Stimulated activated CD4-positive, alpha-beta T cell treated with anti-CD3 and anti-CD28 coated beads, TNF-alpha, amount 100 ng/mL, for 4 hours (primary cell): ENCODE data around the gene UNC5C.

Source experiments
- DNase-seq, 3 experiments: peaks; one replicate each; pipeline ENCODE4 v3.0.0-alpha.2; 2020; ENCODE audit warnings: low read depth in 3 of 3

Gene UNC5C

DNA sequence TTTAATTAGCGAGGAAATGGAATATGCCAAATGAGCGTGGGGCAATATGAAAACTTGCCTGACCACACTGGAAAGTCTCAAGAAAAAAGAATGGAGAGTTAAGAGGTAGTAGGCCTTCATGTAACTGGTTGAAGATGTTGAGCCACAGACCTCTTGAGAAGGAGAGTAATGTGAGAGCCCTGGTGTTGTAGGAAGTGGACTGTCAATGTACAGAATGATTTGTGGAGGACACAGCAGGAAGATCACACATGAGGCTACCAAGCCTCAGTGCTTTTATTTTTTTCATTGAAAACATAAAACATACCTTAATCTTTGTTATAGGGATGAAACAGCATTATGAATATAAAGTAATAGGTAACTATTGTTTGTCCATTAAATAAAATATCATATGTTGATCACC, 331.6 kb downstream of the UNC5C start:
- no peak for DNase-seq

DNA sequence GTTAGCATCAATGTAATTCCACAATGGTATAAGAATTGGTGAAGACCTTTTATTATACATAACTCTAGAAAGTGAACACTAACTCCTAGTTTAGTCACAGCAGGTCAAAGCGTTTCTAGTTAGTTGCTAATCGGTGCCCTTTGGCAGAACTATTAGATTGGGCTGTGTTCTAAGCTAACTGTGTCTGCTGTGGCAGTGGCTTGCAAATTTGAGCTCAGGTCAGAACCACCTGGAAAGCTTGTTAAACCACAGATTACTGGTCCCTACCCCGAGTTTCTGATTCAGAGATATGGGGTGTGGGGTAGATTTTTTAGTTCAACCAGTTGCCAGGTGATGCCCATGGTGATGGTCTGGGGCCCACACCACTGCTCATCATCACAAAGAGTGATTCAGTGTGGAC, 332.1 kb downstream of the UNC5C start:
- no peak for DNase-seq

DNA sequence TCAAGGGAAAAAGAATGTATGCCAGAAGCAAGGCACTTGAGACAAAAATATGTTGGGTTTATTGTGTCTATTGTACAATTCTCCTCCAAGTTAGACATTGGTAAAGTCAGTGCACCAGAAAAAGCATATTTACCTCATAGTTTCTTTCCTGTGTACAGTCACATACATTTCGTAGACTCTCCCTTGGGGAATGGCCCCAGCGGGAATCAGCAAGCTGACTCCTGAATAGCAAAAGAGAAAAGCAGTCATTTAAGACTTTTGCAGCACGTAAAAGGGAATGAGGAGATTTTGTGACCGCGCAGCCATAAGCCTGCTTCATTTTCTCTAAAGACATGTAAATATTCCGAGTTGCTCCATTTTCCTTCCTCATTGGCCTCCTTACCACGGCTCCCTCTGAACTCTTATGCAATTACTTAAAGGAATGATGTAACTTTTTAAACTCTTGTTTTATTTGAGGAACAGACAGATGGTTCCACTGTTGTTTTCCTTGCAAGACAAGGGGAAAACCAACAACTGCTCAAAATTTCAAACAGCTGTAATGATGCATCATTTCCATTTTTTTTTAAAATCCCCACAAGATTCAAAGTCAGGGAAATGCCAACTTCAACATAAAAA, 332.7 kb downstream of the UNC5C start:
- DNase-seq: no peak

DNA sequence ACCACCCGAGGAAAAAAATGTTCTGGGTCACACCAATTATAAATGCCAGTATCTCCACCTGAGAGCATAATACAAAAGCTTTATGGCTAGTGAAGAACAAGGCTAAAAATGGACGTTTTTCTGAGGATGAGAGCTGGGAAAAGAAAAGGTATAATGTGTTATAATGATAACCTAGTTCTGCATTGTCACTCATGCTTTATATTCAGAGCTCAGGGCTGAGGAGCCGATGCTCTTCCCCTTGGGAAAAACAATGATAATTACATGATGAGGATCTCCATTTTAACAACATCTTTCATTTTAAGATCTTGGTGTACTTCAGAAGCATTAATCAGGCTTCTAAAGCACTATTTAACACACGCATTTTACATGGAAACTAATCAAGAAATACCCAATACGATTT, 333.7 kb downstream of the UNC5C start:
- no peak for DNase-seq

DNA sequence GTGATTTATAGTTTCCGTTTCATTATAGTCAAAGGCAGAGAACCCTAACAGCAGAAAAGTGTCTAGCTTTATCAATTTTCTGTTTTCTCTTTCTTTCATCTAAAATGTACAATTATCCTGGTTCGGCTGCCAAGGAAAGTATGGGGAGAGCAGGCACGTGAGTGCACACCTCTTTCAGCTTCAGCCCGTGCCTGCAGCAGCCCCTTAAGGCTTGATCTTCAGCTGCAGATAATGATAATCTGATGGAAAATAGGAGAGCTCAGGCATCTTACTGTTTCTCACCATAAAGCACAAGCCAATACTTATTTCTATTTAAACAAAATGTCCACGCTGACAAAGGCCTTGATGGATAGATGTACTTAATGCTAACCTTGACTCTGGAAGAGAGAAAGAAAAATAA, 334.4 kb downstream of the UNC5C start:
- no peak for DNase-seq

DNA sequence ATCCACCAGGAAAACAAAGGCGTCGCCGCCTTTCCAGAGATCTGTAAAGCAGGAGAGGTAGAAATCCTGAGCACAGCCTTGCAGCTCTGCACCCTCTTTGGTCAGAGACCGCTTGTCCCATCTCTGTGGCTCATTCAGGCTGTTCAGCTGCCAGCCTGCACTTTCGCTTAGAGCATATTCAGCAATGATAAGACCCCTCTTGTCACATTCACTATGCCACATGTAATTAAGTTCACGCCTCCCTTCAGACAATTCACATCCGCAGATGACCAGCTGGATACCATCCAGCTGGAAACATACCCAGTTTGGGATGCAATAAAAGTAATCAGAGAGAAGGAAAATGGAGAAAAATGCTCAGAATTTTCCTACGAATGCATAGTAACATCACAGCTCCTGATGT, 335.4 kb downstream of the UNC5C start:
- DNase-seq: no peak

DNA sequence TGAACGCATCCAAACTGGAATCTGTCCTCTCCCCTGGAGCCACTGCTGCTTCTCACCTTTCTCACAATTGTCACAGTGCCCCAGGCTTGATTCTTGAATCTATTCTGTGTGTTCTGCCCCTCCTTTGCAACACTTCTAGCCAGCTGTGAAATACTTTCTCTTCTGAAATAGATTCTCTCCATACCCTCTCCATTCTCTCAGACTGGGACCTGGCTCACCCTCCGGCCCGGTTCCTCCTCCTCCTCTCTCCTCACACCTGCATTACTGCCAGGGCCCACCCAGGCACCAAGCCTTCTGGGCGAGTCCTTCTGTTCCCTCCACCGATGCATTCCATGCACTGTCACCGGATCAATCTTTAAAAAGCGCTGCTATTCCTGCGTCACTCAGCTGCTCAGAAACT, 336.1 kb downstream of the UNC5C start:
- DNase-seq: no peak

DNA sequence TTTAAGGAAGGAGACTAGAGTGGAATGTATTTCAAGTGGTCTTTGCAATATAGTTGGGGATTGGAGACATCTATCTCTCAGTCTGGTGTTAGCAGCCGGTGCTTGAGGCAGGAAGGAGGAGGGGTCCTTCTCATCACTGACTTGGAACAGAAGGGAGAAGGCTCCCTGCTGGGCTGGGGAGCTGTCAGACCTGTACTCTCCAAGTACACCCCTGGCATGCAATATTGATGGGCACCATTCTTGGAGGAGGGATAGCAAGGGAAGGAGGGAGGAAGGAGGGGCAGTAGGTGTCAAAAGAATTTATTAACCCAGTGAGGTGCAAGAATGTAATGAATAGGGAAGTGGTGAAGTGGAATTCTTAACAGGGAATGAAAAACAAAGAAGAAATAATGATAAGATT, 338.8 kb downstream of the UNC5C start:
- no peak for DNase-seq

DNA sequence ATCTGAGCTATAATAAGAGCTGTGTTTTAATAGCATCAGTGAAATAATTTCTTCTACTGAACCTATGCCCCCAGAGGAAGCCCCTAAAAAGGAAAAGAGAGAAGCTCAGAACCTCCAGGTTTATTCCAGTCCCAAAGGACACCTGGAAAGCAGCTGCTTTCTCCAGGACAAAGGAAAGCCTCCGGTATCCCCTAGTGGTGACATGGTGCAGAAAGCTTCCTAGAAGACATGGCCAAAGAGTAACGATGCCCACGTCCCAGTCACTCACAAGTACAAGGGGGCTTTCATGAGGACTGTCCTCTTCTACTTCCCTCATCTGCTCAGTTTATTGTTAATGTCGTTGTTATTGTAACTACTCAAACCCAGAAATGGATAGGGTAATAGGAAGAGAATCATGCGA, 343.9 kb downstream of the UNC5C start:
- no peak for DNase-seq

DNA sequence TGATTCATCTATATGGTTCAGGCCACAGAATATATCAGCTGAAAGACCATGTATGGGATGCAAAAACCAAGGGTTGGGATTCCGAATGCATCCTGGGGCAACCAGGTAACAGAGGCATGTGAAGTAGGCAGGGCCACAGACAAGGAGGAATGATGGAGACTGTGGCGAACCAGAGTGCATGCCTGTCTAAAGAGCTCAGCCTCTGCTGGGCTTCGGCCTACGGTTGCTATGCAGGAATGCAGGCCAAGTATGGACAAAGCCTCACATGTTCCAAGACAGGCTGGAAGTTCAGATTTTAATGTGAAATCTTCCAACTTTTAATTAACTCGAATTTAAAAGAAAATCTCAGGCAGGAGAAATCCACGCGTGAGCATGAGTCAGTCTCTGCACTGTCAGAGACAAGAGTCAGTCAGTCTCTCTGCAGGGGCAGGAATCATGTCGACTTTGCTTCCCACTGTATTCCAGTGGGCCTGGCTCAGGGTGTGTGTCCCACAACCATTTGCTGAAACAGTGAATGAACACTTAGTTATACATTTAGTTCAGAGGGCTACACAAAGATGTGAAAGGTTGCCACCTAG, 344.4 kb downstream of the UNC5C start:
- DNase-seq: no peak

DNA sequence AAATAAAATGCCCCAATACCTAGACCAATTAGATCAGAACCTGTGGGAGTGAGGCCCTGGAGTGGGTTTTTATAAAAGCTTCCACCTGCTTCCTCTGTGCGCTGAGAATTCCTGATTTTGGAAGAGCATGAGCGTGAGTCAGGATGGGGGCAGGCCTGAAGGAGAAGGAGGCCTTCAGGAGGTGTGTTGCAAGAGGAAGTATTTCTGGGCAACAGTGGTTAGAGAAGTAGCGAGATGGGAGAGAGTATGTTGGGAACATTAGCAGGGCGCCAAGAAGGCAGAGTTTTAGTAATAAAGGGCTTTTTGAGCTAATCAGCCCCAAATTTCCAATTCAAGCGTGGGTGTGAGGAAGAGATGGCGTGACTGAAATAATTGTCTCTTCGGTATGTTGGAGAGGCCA, 349.8 kb downstream of the UNC5C start:
- DNase-seq: no peak

DNA sequence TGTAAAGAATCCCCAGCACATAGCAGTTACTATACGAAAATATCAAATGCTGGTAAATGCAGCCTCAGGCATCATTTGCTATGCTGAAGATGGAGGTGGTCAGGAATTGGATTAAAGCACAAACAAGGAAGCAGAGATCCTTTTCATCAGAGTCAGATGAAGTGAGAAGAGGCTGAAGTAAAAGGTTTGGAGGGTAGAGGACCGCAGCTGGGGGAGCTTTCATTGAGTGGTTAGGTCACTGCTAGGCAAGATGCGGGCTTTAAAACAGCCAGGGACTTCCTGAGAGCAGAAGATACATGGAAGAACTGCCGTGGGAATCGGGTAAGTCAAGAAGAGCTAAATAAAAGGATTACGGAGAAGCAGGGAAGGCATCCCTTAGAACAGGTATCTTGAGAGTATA, 351.4 kb downstream of the UNC5C start:
- DNase-seq: no peak

DNA sequence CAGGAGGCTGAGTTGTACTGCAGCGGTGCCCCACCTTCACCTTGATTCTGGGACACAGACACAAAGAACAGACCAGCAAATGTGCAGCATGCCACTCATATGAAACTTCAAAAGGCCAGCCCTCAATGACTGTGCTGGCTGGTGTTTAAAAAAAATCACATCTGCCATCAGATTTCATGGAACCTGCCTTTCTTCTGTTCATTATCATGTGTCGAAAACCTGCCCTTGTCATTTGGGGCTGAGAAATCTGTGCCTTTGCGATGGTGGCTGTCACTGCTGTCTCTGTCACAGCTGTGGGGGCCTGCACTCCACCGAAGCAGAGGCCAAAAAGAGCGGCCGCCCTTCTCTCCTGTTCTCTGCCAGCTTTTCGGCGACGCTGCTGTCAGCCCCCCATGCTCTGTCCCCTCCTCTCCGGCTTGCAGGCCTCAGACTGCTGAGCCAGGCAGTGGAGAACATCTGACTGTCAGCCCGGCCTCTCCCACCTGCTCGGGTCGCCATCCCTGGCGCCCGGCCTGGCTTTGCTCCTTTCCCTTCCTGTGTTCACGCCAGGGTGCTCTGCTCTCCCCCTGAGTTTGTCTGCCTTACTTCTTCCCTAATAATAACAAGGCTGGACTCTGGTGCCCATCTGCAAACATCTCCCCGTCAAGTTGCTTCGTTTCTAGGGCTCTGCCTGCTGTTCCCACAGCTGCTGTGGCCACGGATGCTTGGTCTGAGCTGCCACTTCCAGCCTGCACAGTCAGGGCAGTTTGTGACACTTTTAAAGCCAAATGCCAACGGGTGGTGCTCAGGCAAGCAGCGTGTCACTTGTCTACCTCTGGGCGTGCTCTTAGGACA, 355.2 kb downstream of the UNC5C start:
- no peak for DNase-seq

DNA sequence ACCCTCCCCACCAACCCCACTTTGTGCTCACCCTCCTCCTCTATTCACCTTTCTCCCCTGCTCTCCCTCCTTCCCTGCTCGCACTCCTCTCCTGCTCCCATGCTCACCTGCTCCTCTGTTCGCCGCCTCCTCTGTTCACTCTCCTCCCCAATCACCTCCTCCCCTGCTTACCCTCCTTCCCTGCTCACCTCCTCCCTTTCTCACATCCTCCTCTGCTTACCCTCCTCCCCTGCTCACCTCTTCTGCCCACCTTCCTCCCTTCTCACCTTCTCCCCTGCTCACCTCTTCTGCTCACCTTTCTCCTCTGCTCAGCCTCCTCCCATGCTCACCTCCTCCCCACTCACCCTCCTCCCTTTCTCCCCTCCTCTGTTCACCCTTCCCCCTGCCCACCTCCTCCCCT, 357.2 kb downstream of the UNC5C start:
- no peak for DNase-seq

DNA sequence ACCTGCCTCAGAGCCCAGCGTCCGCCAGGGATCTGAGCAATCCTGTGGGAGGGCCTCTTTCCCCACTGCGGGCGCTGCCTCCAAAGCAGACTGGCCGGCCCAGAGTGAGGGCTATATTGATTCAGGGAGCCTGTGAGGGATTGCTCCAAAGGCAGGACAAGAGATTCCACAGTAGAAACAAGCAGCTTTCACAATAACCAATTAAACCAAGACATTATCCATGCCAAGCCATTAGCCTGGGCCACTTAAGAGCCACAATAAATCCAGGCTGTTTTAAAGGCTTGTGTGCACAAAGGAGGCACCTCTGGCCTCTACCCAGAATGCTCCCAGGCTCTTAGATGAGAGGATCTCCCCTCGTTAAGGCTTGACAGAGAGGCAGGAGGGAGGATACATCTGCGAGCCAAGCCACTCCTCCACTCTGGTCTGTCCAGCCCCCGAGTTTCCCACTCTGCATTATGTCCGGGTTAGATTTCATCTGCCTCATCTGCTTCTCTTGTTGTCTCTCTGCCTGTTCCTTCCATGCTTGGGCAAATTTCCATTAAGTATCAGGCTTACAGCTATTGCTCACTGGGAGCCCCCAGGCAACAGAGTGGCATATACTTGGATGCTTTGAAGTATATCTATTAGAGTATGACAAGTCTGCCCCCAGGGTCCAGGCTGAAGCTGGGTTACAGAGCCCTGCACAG, 357.9 kb downstream of the UNC5C start:
- DNase-seq: no peak

DNA sequence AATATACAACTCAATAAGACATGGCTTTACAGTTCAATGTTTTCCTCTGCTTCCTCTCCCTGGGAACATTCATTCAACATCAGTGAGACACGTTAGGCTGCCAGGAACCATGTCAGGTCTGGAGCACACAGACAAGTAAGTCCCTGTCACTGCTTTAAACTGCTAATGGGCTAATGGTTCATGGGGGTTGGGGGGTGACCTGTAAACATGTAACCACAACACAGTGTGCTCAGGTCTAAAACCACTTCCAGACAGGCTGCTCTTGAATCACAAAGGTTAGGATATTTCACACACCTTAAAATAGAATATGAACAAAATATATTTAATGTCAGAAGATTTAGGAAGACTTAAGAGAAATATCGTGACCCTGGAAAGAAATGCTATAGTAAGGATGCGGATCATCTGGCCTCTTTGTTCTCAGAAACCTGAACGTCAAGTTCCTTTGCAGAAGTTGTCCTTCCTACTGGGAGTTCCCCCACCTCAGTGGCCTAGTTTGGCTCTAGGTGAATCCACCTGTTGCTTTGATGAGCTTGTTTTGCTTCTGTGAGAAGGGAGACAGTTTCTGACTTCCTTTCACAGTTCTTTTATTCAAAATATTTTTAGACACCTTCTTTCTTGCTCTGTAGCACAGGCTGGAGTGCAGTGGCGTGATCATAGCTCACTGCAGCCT, 359.9 kb downstream of the UNC5C start:
- no peak for DNase-seq

DNA sequence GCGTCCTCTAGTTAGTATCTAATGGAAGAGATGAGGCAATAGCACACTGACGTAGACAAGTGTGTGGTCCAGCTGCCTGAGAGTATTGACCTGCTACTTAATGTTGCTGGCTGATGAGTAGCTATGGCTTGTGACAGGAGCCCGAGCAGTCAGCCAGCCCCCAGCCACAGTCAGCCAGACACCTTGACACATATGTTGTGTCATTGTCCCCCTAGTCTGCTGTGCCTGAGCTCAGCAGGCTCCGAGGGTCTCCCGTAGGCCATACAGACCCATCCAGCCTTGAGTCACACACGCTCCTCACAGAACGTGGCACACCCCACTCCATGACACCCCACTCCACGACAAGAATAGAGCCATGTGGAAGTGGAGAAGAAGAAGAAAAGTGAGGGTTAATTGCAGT, 362.1 kb downstream of the UNC5C start:
- no peak for DNase-seq

DNA sequence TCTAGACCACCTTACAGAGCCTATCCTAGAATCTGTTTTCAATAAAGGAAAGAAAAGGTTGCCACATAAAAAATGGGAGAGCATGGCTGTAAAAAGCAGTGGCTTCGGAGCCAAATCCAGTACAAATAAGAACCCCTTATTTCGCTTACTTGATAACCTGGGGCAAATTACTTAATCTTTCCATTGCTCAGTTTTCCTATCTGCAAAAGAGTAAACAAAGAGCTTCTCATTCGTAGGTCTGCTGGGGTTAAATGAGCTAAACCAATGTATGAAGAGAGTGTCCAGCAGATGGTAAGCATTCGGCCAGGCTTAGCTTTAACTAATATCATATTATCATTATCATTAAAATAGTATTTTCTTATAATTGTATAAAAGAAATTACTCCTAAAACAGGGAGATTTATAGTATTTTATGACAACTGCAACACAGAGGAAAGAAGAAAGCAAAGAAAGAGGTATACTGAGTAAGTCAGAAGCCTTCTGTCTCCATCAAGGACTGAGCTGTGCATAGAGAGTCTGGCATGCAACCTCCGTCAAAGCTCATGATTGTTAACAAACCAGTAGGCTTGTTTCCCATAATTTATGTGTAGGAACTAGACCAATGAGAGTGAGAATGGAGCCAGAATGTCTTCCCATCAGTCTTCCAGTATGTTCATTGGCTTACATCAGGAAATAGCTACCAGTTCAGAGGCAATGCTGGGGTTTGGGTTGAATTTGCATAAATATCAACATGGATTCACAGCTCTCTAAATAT, 364.9 kb downstream of the UNC5C start:
- DNase-seq: no peak

DNA sequence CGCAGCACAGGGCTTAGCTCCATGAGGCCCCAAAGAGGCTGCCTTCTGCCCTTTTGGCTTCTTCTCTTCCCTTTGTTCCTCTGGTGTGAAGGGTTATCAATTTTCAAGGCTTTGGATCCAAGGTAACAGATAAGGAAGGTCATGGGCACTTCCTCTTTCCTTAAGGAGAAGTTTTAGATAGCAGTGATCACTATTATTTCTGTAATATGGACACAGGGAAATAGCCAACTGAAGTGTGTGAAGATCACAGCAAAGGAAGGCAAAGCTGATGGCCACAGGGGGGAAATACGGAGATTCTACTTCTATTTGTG, 366.8 kb downstream of the UNC5C start:
- DNase-seq: no peak

DNA sequence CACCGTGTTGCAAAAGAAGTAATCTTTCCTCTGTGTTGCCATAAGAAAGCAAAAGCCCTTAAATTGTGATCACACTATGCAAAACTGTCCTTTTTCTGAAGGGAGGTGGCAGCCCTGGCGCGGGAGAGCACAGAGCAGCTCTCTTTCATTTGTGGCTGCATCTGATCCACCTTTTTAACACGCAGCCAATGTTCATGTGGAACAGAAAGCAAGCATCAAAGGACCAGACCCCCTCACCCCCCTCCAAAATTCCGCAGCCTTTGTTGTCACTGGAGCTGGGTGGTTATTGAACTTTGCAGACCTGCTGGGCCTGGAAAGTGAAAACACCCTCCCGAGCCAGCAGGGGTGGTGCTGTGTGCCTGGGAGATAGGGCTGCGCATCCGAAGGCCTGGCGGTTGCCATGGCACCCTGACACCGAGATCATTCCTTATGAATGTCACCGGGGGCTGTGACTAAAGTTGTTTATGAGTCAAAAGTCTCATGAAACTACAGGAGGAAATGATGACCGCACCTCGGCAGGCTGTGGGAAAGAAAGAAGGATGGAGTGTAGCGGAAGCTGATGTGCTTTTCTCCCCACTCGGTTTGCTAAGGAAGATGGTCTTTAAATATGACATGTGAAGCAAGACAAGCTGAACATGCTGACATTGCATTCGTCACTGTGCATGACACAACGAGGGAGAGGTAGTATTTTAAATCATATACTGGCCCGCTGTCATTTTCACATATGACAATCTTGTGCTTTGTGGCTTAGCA, 367.4 kb downstream of the UNC5C start:
- no peak for DNase-seq
